Measurements from ENCODE around the gene HECTD3. TPM values are rescaled to one million over a fixed set of nuclear protein-coding genes. Genes with fewer than 3 reads are reported as not detected.

Gene HECTD3
- total and polyA plus RNA-seq, 2 donors from 2014 or later, result 27.5 to 42.1 TPM

DNA sequence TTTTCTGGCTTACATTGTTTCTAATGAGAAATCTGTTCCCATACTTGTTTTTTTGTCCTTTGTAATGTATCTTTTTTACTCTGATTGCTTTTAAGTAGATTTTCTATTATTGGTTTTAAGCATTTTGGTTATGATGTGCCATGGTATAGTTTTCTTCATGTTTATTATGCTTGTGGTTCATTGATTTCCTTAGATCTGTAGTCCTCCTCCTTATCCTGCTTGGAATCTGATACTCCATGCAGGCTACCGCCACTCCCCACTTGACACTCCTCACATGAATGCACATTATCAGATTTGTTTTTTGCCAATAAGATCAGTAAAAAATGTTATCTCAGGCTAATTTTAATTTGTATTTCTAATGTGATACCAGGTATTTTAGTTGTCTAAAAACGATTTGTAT is 21.7 kb upstream of the HECTD3 start:
- H3K27ac ChIP-seq (ENCODE audit: low read depth in 2 of 2, low read length in 2 of 2), result no peak overlapping the region
- DNase-seq, result no peak
- FAIRE-seq, result no peak
- H3K36me3 ChIP-seq (ENCODE audit: control insufficient read depth in 2 of 3, insufficient read depth in 3 of 3, low read length in 3 of 3), result peaks cover 0 to 4% (median 3%) of the 10 kb centered on the region in 3 donors
- intact Hi-C loops (cut with DNase I), result no loop called here
- no peak overlapping the region for H3K9ac ChIP-seq (ENCODE audit: low read length in 3 of 3)
- H3K4me3 ChIP-seq (ENCODE audit: low read length in 3 of 3), result no peak overlapping the region
- TF ChIP-seq, protein P1, sequence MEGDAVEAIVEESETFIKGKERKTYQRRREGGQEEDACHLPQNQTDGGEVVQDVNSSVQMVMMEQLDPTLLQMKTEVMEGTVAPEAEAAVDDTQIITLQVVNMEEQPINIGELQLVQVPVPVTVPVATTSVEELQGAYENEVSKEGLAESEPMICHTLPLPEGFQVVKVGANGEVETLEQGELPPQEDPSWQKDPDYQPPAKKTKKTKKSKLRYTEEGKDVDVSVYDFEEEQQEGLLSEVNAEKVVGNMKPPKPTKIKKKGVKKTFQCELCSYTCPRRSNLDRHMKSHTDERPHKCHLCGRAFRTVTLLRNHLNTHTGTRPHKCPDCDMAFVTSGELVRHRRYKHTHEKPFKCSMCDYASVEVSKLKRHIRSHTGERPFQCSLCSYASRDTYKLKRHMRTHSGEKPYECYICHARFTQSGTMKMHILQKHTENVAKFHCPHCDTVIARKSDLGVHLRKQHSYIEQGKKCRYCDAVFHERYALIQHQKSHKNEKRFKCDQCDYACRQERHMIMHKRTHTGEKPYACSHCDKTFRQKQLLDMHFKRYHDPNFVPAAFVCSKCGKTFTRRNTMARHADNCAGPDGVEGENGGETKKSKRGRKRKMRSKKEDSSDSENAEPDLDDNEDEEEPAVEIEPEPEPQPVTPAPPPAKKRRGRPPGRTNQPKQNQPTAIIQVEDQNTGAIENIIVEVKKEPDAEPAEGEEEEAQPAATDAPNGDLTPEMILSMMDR (IDR thresholded peaks at IDR 0.05; ENCODE audit: borderline replicate concordance, extremely low read depth, insufficient read depth), result no peak
- no peaks in the 10 kb centered on the region for H3K9me3 ChIP-seq (ENCODE audit: control insufficient read depth in 2 of 3, insufficient read depth in 1 of 3, low read length in 3 of 3)
- H3K27me3 ChIP-seq (ENCODE audit: control insufficient read depth, insufficient read depth, low read length), result no peaks in the 10 kb centered on the region
- H3K4me1 ChIP-seq (ENCODE audit: control insufficient read depth in 2 of 3, insufficient read depth in 2 of 3, low read depth in 1 of 3, low read length in 3 of 3), result no peaks in the 10 kb centered on the region

DNA sequence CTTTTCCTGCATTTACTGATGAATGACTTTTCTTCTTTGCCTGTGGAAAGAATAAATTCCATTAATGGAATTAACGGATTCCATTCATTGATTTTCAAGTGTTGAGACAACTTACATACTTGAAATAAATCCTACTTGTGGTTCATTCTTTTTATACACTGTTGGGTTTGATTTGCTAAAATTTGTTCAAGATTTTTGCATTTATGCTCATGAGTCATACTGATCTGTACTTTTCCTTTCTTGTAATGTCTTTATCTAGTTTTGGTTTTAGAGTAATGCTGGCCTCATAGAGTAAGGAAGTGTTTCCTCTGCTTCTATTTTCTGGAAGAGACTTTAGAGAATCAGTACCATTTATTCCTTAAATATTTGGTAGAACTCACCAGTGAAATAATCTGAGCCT is 15.3 kb upstream of the HECTD3 start:
- DNase-seq (no peak), FAIRE-seq (no peak)
- no peaks in the 10 kb centered on the region for H3K27me3 ChIP-seq (ENCODE audit: control insufficient read depth, insufficient read depth, low read length)
- TF ChIP-seq, protein P1 (IDR thresholded peaks at IDR 0.05; ENCODE audit: borderline replicate concordance, extremely low read depth, insufficient read depth), result no peak
- no peak overlapping the region for H3K4me3 ChIP-seq (ENCODE audit: low read length in 3 of 3)
- H3K9ac ChIP-seq (ENCODE audit: low read length in 3 of 3), result no peak overlapping the region
- H3K27ac ChIP-seq (ENCODE audit: low read depth in 2 of 2, low read length in 2 of 2), result no peak overlapping the region
- H3K4me1 ChIP-seq (ENCODE audit: control insufficient read depth in 2 of 3, insufficient read depth in 2 of 3, low read depth in 1 of 3, low read length in 3 of 3), result no peaks in the 10 kb centered on the region
- H3K9me3 ChIP-seq (ENCODE audit: control insufficient read depth in 2 of 3, insufficient read depth in 1 of 3, low read length in 3 of 3), result no peaks in the 10 kb centered on the region
- intact Hi-C loops (cut with DNase I), result no loop called here
- no peaks in the 10 kb centered on the region for H3K36me3 ChIP-seq (ENCODE audit: control insufficient read depth in 2 of 3, insufficient read depth in 3 of 3, low read length in 3 of 3)

DNA sequence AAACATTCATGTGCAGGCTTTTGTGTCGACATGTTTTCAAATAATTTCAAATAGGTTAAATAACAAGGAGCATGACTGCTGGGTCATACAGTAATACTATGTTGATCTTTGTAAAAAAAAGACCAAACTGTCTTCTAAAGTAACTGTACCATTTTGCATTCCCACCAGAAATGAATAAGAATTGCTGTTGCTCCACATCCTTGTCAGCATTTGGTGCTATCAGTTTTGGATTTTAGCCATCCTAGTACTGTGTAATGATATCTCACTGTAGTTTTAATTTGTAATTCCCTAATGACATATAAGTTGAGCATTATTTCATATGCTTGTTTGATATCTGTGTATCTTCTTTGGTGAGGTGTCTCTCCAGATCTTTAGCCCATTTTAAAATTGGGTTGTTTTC is 12.5 kb upstream of the HECTD3 start:
- no peak overlapping the region for H3K4me3 ChIP-seq (ENCODE audit: low read length in 3 of 3)
- H3K27ac ChIP-seq (ENCODE audit: low read depth in 2 of 2, low read length in 2 of 2), result no peak overlapping the region
- intact Hi-C loops (cut with DNase I), result no loop called here
- no peaks in the 10 kb centered on the region for H3K36me3 ChIP-seq (ENCODE audit: control insufficient read depth in 2 of 3, insufficient read depth in 3 of 3, low read length in 3 of 3)
- H3K9me3 ChIP-seq (ENCODE audit: control insufficient read depth in 2 of 3, insufficient read depth in 1 of 3, low read length in 3 of 3), result no peaks in the 10 kb centered on the region
- H3K27me3 ChIP-seq (ENCODE audit: control insufficient read depth, insufficient read depth, low read length), result no peaks in the 10 kb centered on the region
- no peaks in the 10 kb centered on the region for H3K4me1 ChIP-seq (ENCODE audit: control insufficient read depth in 2 of 3, insufficient read depth in 2 of 3, low read depth in 1 of 3, low read length in 3 of 3)
- FAIRE-seq (no peak), DNase-seq (no peak)
- TF ChIP-seq, protein P1 (IDR thresholded peaks at IDR 0.05; ENCODE audit: borderline replicate concordance, extremely low read depth, insufficient read depth), result no peak
- no peak overlapping the region for H3K9ac ChIP-seq (ENCODE audit: low read length in 3 of 3)
